Limb (tissue), 2 donors: ENCODE data around the gene SCAND1.

Source experiments
- DNase-seq, 2 donors: peaks; one replicate each; pipeline ENCODE4 v3.0.0-alpha.2; 2016; ENCODE audit errors: extremely low spot score in 2 of 2

SCAND1 gene

GRCh38 chr20:35907017-35907701 lies 47.1 kb downstream of the SCAND1 start:
- no peak for DNase-seq

- no peak for DNase-seq
Measured at GRCh38 chr20:35904982-35905663, 49.2 kb downstream of the SCAND1 start.

- DNase-seq: no peak
Measured at GRCh38 chr20:35903843-35904242, 50.5 kb downstream of the SCAND1 start.
